ENCODE data around the gene OTUB1. TPM values are rescaled to one million over a fixed set of nuclear protein-coding genes. Genes with fewer than 3 reads are reported as not detected.

OTUB1 gene
- total RNA-seq, 1 experiment from 2014 or later, result 87.0 TPM

GRCh38 chr11:63951779-63952536 is 34.3 kb upstream of the OTUB1 start:
- no peaks in the 10 kb centered on the region for H4K20me1 ChIP-seq (ENCODE audit: insufficient read depth)
- ChIA-PET CTCF (no interaction called here), POLR2A (no interaction called here), RAD21 (ENCODE audit: low non-redundant PET in 1 of 2, low total read pairs in 2 of 2, uncharacterized antibody in 2 of 2, unreplicated experiment in 2 of 2) (no interaction called here)
- H3K4me3 ChIP-seq (replicated peaks in 1 of 2; ENCODE audit: low read depth in 1 of 2, low read length in 2 of 2), result no peak overlapping the region
- H2AFZ ChIP-seq (ENCODE audit: low read depth, low read length, poor library complexity, severe bottlenecking), result no peak overlapping the region
- H3K4me2 ChIP-seq (ENCODE audit: low read length), result no peak overlapping the region
- H3K79me2 ChIP-seq (ENCODE audit: insufficient read depth, low read length), result peaks cover 7% of the 10 kb centered on the region; the same call in 1 of the 2 replicates
- no peak for DNase-seq (ENCODE audit: low read depth, low spot score)
- no peak for ATAC-seq
- H3K36me3 ChIP-seq (ENCODE audit: control insufficient read depth in 1 of 2, insufficient read depth in 2 of 2, low read length in 2 of 2), result peaks cover 36 to 48% of the 10 kb centered on the region in 2 experiments
- H3K9me3 ChIP-seq (ENCODE audit: control insufficient read depth in 1 of 2, insufficient read depth in 1 of 2, low read depth in 1 of 2, low read length in 2 of 2), result no peaks in the 10 kb centered on the region
- TF ChIP-seq ELF1 (IDR thresholded peaks at IDR 0.05; ENCODE audit: borderline replicate concordance, low read depth), result no peak
- TF ChIP-seq, protein P1, sequence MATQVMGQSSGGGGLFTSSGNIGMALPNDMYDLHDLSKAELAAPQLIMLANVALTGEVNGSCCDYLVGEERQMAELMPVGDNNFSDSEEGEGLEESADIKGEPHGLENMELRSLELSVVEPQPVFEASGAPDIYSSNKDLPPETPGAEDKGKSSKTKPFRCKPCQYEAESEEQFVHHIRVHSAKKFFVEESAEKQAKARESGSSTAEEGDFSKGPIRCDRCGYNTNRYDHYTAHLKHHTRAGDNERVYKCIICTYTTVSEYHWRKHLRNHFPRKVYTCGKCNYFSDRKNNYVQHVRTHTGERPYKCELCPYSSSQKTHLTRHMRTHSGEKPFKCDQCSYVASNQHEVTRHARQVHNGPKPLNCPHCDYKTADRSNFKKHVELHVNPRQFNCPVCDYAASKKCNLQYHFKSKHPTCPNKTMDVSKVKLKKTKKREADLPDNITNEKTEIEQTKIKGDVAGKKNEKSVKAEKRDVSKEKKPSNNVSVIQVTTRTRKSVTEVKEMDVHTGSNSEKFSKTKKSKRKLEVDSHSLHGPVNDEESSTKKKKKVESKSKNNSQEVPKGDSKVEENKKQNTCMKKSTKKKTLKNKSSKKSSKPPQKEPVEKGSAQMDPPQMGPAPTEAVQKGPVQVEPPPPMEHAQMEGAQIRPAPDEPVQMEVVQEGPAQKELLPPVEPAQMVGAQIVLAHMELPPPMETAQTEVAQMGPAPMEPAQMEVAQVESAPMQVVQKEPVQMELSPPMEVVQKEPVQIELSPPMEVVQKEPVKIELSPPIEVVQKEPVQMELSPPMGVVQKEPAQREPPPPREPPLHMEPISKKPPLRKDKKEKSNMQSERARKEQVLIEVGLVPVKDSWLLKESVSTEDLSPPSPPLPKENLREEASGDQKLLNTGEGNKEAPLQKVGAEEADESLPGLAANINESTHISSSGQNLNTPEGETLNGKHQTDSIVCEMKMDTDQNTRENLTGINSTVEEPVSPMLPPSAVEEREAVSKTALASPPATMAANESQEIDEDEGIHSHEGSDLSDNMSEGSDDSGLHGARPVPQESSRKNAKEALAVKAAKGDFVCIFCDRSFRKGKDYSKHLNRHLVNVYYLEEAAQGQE (IDR thresholded peaks at IDR 0.05; ENCODE audit: low read depth), result no peak
- TF ChIP-seq TCF7L2 (IDR thresholded peaks at IDR 0.05; ENCODE audit: borderline replicate concordance, extremely low read depth, insufficient read depth, insufficient read length), result no peak
- TF ChIP-seq FOSL1 (IDR thresholded peaks at IDR 0.05; ENCODE audit: low read depth), result no peak
- TF ChIP-seq SP1 (IDR thresholded peaks at IDR 0.05; ENCODE audit: low read depth), result no peak
- intact Hi-C loops (cut with micrococcal nuclease), result no loop called here
- H3K27me3 ChIP-seq (ENCODE audit: insufficient read depth, low read length), result no peaks in the 10 kb centered on the region
- no peak overlapping the region for H3K9ac ChIP-seq (ENCODE audit: low read length)
- H3K9me2 ChIP-seq (ENCODE audit: insufficient read depth), result no peaks in the 10 kb centered on the region
- no peak overlapping the region for H3K27ac ChIP-seq (ENCODE audit: low read depth, low read length)
- BruUV-seq (replicated peaks), result no TSS peak
- H3K4me1 ChIP-seq (ENCODE audit: control insufficient read depth in 1 of 2, insufficient read depth in 2 of 2, low read length in 2 of 2), result no peaks in the 10 kb centered on the region
